AG09309 (cell line): ENCODE data around the gene IDS.
"Not testable (repeated sequence)": the region's sequence is repeated elsewhere in the genome, so short reads cannot be mapped to it uniquely, and the experiment has no call there.

Source experiments
- DNase-seq: peaks from one replicate; pipeline ENCODE4 v3.0.0-alpha.2; 2010; ENCODE audit warnings: low read depth
- H3K4me3 ChIP-seq: 2 replicates; pipeline ENCODE4 v1.5.1; 2011; ENCODE audit warnings: mild to moderate bottlenecking, low read depth, low read length, moderate library complexity; ENCODE audit not compliant: control insufficient read depth
- CTCF ChIP-seq: IDR thresholded peaks from 2 replicates; pipeline ENCODE4 v1.5.1; 2011; ENCODE audit warnings: mild to moderate bottlenecking, low read depth, low read length, inconsistent platforms; ENCODE audit not compliant: insufficient read depth, control insufficient read depth; ENCODE audit errors: missing control alignments

Gene IDS

GRCh38 chrX:149510386-149510785, 5.3 kb upstream of the IDS start:
- H3K4me3 ChIP-seq = no peak overlapping the region
- DNase-seq = no peak
- peak; percentile 22 for TF ChIP-seq CTCF

- TF ChIP-seq CTCF = no peak
- no peak for DNase-seq
- H3K4me3 ChIP-seq = no peak overlapping the region
Measured at GRCh38 chrX:149508467-149508866, 3.4 kb upstream of the IDS start.

- no peak for DNase-seq
- H3K4me3 ChIP-seq = no peak overlapping the region
- no peak for TF ChIP-seq CTCF
Measured at GRCh38 chrX:149506349-149506748, 1.2 kb upstream of the IDS start.

GRCh38 chrX:149505671-149506070, 565 bp upstream of the IDS start:
- H3K4me3 ChIP-seq = no peak overlapping the region
- DNase-seq = no peak
- TF ChIP-seq CTCF = no peak

GRCh38 chrX:149504226-149504914, 736 bp downstream of the IDS start:
- no peak for DNase-seq
- peak; percentile 22 for TF ChIP-seq CTCF
- H3K4me3 ChIP-seq = peak overlapping the region; percentile 69

GRCh38 chrX:149503446-149503845, 1.7 kb downstream of the IDS start:
- H3K4me3 ChIP-seq, DNase-seq: not testable (repeated sequence)

- not testable (repeated sequence) for H3K4me3 ChIP-seq, DNase-seq
Measured at GRCh38 chrX:149502923-149503322, 2.2 kb downstream of the IDS start.

- no peak overlapping the region for H3K4me3 ChIP-seq
- no peak for TF ChIP-seq CTCF
- no peak for DNase-seq
Measured at GRCh38 chrX:149499766-149500165, 5.3 kb downstream of the IDS start.
